ENCODE results near the gene PLCD1. TPM values are rescaled to one million over a fixed set of nuclear protein-coding genes. Genes with fewer than 3 reads are reported as not detected.

PLCD1 gene
- total and polyA plus RNA-seq, 12 donors: 6.3 to 20.0 (median 10.6) TPM

DNA sequence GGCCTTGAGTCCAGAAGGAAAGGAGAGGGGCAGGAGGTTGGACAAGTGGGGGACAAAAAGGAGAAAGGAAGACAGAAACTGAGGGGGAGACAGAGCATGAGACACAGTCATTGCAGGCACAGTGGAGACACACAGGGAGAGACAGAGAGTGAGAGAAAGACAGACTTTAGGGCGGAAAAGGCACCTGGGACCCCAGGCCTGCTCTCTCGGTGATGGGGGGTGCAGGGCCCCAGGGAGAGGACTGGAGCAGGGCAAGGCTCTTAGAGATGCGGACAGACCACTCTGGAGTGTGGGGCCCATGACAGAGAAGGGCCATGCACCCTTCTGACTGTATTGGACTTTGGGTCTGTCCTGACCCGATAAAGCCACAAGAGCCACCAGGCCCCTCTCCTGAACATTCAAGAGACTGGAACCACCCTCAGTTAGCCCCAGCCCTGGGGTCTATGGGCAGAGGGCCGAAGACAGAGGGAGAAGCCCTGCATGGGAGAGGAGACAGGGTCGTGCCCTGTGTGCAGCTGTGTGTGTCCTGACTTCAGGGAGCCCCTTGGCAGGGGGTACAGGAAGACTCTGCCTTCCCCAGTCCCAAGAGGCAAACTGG, 12.5 kb downstream of the PLCD1 start:
- H3K4me3 ChIP-seq: no peak overlapping the region
- peaks cover 0 to 70% (median 21%) of the 10 kb centered on the region in 9 donors for H3K36me3 ChIP-seq

DNA sequence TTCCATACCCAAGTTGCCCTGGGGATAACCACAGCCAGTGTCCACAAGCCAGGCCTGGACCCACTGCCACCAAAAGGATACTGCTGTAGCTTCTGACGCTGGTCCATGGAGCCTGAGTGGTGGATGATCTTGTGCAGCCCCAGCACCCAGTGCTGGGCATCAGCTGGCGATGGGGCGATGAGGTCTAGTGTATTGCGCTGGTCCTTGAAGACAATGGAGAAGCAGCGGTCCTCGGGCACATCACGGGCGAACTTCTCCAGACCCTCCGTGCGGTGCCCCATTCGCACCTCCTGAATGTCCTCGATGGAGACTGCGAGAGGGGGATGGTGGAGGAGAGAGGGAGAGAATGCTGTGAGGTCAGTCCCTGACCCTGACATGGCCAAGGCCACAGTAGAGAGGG, 13.0 kb downstream of the PLCD1 start:
- peaks cover 0 to 75% (median 22%) of the 10 kb centered on the region in 9 donors for H3K36me3 ChIP-seq
- no peak for DNase-seq
- no peak overlapping the region for H3K27ac ChIP-seq
- no peak for ATAC-seq
- peaks cover 0 to 11% (median 0%) of the 10 kb centered on the region in 9 donors for H3K4me1 ChIP-seq
- H3K27me3 ChIP-seq: no peaks in the 10 kb centered on the region
- intact Hi-C loops (cut with DNase I): no loop called here
- 98% methylated on average over 13 of the region's 13 CpGs for WGBS, 2 donors
- TF ChIP-seq, protein P1, sequence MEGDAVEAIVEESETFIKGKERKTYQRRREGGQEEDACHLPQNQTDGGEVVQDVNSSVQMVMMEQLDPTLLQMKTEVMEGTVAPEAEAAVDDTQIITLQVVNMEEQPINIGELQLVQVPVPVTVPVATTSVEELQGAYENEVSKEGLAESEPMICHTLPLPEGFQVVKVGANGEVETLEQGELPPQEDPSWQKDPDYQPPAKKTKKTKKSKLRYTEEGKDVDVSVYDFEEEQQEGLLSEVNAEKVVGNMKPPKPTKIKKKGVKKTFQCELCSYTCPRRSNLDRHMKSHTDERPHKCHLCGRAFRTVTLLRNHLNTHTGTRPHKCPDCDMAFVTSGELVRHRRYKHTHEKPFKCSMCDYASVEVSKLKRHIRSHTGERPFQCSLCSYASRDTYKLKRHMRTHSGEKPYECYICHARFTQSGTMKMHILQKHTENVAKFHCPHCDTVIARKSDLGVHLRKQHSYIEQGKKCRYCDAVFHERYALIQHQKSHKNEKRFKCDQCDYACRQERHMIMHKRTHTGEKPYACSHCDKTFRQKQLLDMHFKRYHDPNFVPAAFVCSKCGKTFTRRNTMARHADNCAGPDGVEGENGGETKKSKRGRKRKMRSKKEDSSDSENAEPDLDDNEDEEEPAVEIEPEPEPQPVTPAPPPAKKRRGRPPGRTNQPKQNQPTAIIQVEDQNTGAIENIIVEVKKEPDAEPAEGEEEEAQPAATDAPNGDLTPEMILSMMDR (IDR thresholded peaks at IDR 0.05): no peak
- no peak overlapping the region for H3K4me3 ChIP-seq
- peaks cover 0 to 11% (median 0%) of the 10 kb centered on the region in 11 donors for H3K9me3 ChIP-seq

More for the DNA sequence above, 12.5 kb downstream of the PLCD1 start:
- no peaks in the 10 kb centered on the region for H3K27me3 ChIP-seq
- no peak for DNase-seq
- TF ChIP-seq, protein P1 (IDR thresholded peaks at IDR 0.05): no peak
- H3K9me3 ChIP-seq: peaks cover 0 to 11% (median 0%) of the 10 kb centered on the region in 11 donors
- H3K4me1 ChIP-seq: peaks cover 0 to 11% (median 0%) of the 10 kb centered on the region in 9 donors
- 77 to 85% methylated on average over 6 of the region's 6 CpGs for WGBS, 2 donors
- peak in 2 of 8 donors; percentile 6 to 16 for ATAC-seq
- H3K27ac ChIP-seq: no peak overlapping the region
- intact Hi-C loops (cut with DNase I): no loop called here

DNA sequence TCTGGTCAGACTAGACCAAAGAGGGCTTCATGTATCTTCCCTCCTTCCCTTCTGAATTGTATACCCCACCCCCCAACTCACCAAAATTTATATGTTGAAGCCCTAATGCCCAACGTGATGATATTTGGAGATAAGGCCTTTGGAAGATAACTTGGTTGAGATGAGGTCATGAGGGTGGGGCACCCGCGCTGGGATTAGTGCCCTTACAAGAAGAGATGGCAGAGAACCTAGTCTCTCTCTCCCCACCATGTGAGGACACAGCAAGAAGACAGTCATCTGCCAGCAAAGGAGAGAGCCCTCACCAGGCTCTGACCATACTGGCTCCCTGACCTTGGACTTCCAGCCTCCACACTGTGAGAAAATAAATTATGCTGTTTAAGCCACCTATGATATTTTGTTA, 13.5 kb downstream of the PLCD1 start:
- Histone ChIP-seq H3K27me3 (no peaks in the 10 kb centered on the region), H3K36me3 (peaks cover 0 to 80% (median 26%) of the 10 kb centered on the region in 9 donors), H3K27ac (no peak overlapping the region), H3K4me1 (peaks cover 0 to 11% (median 0%) of the 10 kb centered on the region in 9 donors), H3K4me3 (no peak overlapping the region), H3K9me3 (peaks cover 0 to 11% (median 0%) of the 10 kb centered on the region in 11 donors)
- TF ChIP-seq, protein P1 (IDR thresholded peaks at IDR 0.05): no peak
- WGBS, 2 donors: 89 to 92% methylated on average over 3 of the region's 3 CpGs
- ATAC-seq (no peak), DNase-seq (no peak)
- intact Hi-C loops (cut with DNase I): no loop called here

DNA sequence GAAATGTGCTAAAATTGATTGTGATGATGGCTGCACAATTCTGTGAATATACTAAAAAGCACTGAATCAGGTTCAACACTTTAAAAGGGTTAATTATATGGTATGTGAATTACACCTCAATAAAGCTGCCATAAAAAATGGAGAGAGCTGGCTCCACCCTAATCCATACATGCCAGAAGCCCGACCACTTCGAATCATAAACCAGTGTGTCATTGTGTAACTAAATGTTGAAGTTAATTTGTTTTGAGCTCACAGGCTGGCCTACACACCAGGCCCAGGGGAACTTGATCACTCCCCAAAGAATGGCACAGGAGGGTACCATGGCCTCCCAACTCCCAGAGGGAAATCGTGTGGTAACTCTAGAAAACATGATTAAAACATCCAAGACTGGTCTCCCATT, 14.0 kb downstream of the PLCD1 start:
- peaks cover 0 to 85% (median 26%) of the 10 kb centered on the region in 9 donors for H3K36me3 ChIP-seq
- H3K4me1 ChIP-seq: peaks cover 0 to 11% (median 0%) of the 10 kb centered on the region in 9 donors
- intact Hi-C loops (cut with DNase I): no loop called here
- peaks cover 0 to 11% (median 0%) of the 10 kb centered on the region in 11 donors for H3K9me3 ChIP-seq
- TF ChIP-seq, protein P1 (IDR thresholded peaks at IDR 0.05): no peak
- no peak overlapping the region for H3K4me3 ChIP-seq
- H3K27me3 ChIP-seq: no peaks in the 10 kb centered on the region
- ATAC-seq (no peak), DNase-seq (no peak)
- WGBS, 2 donors: 94 to 97% methylated on average over 3 of the region's 3 CpGs
- no peak overlapping the region for H3K27ac ChIP-seq

All from heart right ventricle (tissue), 16 donors.